MM.1S (cell line): Measurements from ENCODE around the gene ZNF836.

Experiments used
- DNase-seq: peaks from one replicate; pipeline ENCODE4 v3.0.0-alpha.2; 2015
- H2AFZ ChIP-seq: fragments of 300-600 bp; sonication (generic); 2 replicates; pipeline ENCODE4 v1.6.0; 2016; ENCODE audit warnings: antibody characterized with exemption, low read length
- H3F3A ChIP-seq: fragments of 300-600 bp; sonication (generic); 2 replicates; pipeline ENCODE4 v1.6.1; 2016; ENCODE audit warnings: mild to moderate bottlenecking, antibody characterized with exemption, low read length, moderate library complexity, mixed read lengths; ENCODE audit not compliant: insufficient read depth
- H3K27ac ChIP-seq: fragments of 300-600 bp; sonication (generic); 2 replicates; pipeline ENCODE4 v1.5.1; 2016; ENCODE audit warnings: mild to moderate bottlenecking, low read length
- H3K27me3 ChIP-seq: fragments of 300-600 bp; sonication (generic); replicated peaks from 2 replicates; pipeline ENCODE4 v1.6.0; 2016; ENCODE audit warnings: low read length; ENCODE audit not compliant: insufficient read depth
- H3K36me3 ChIP-seq: fragments of 300-600 bp; sonication (generic); replicated peaks from 2 replicates; pipeline ENCODE4 v1.6.1; 2016; ENCODE audit warnings: mild to moderate bottlenecking, low read length, mixed read lengths; ENCODE audit not compliant: insufficient read depth
- H3K4me1 ChIP-seq: fragments of 300-600 bp; sonication (generic); 2 replicates; pipeline ENCODE4 v1.6.1; 2016; ENCODE audit warnings: low read length, mixed read lengths
- H3K4me2 ChIP-seq: fragments of 300-600 bp; sonication (generic); 2 replicates; pipeline ENCODE4 v1.6.0; 2016; ENCODE audit warnings: low read depth, low read length
- H3K4me3 ChIP-seq: fragments of 300-600 bp; sonication (generic); 2 replicates; pipeline ENCODE4 v1.5.1; 2016; ENCODE audit warnings: low read length, mixed read lengths
- H3K79me2 ChIP-seq: fragments of 300-600 bp; sonication (generic); 2 replicates; pipeline ENCODE4 v1.6.1; 2016; ENCODE audit warnings: mixed run types, low read length, mixed read lengths
- H3K9ac ChIP-seq: fragments of 300-600 bp; sonication (generic); 2 replicates; pipeline ENCODE4 v1.6.1; 2016; ENCODE audit warnings: low read length, mixed read lengths
- H3K9me2 ChIP-seq: fragments of 300-600 bp; sonication (generic); replicated peaks from 2 replicates; pipeline ENCODE4 v1.6.1; 2016; ENCODE audit warnings: mild to moderate bottlenecking, low read length, mixed read lengths; ENCODE audit not compliant: insufficient read depth
- H3K9me3 ChIP-seq: fragments of 300-600 bp; sonication (generic); replicated peaks from 2 replicates; pipeline ENCODE4 v1.6.1; 2016; ENCODE audit warnings: mild to moderate bottlenecking, low read length, mixed read lengths; ENCODE audit not compliant: insufficient read depth
- H4K20me1 ChIP-seq: fragments of 300-600 bp; sonication (generic); 2 replicates; pipeline ENCODE4 v1.6.1; 2016; ENCODE audit warnings: mild to moderate bottlenecking, low read length, moderate library complexity, mixed read lengths; ENCODE audit not compliant: insufficient read depth
- EZH2 ChIP-seq: fragments of 300-600 bp; sonication (generic); optimal IDR thresholded peaks from 2 replicates; pipeline ENCODE3; 2017; ENCODE audit warnings: low read depth, mild to moderate bottlenecking, antibody characterized with exemption, low read length, mixed read lengths
- EZH2phosphoT487 ChIP-seq: fragments of 300-600 bp; sonication (generic); IDR thresholded peaks from 2 replicates; pipeline ENCODE4 v1.6.1; 2018; ENCODE audit warnings: antibody characterized with exemption, low read length
- TF ChIP-seq, protein P1 (sequence below): fragments of 300-600 bp; sonication (generic); IDR thresholded peaks from 2 replicates; pipeline ENCODE4 v1.5.1; 2016; ENCODE audit warnings: antibody characterized with exemption, low read length, mixed read lengths

The ZNF836 gene

DNA sequence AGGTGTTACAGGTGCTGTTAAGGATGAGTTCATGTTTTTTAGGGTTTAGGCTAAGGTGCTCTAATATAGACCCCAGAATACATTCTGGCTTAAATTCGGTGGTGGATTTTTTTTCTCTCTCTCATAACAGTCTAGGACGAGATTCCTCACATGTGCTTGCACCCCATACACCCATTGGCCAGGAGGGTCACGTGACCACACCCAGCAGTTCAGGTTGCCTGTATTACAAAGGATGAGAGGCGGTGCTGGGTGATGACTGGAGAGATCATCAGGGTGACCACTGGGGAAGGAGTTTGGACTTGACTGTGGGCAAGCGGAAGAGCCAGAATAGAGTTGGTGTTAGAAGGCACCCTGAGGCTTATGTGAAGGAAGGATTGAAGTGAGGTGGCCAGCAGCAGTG is 46.2 kb upstream of the ZNF836 start:
- no peak overlapping the region for H3K4me3 ChIP-seq
- DNase-seq = no peak
- TF ChIP-seq EZH2 (no peak), EZH2phosphoT487 (no peak)
- no peak overlapping the region for H3K9ac ChIP-seq
- no peaks in the 10 kb centered on the region for H4K20me1 ChIP-seq
- H3K27me3 ChIP-seq = no peaks in the 10 kb centered on the region
- no peak overlapping the region for H3K27ac ChIP-seq
- H3K79me2 ChIP-seq = no peaks in the 10 kb centered on the region
- no peak overlapping the region for H3K4me2 ChIP-seq
- H2AFZ ChIP-seq = no peak overlapping the region
- H3F3A ChIP-seq = no peaks in the 10 kb centered on the region
- H3K4me1 ChIP-seq = no peaks in the 10 kb centered on the region
- H3K36me3 ChIP-seq = peaks cover 40% of the 10 kb centered on the region
- H3K9me2 ChIP-seq = no peaks in the 10 kb centered on the region
- no peaks in the 10 kb centered on the region for H3K9me3 ChIP-seq

DNA sequence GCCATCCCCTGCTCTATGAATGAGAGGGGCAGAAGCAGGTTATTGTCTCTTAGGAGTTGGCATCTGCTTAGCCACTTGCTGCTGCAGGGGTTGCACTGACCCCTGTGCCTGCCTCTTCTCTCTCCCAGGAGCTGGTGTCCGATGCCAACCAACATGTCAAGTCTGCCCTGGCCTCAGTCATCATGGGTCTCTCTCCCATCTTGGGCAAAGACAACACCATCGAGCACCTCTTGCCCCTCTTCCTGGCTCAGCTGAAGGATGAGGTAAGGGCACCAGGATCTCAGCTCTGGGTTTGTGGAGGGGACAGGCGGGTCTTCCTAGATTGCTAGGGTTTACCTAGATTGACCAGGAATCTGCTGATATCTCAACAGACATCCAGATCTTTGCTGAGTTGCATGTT is 45.0 kb upstream of the ZNF836 start:
- no peak for DNase-seq

DNA sequence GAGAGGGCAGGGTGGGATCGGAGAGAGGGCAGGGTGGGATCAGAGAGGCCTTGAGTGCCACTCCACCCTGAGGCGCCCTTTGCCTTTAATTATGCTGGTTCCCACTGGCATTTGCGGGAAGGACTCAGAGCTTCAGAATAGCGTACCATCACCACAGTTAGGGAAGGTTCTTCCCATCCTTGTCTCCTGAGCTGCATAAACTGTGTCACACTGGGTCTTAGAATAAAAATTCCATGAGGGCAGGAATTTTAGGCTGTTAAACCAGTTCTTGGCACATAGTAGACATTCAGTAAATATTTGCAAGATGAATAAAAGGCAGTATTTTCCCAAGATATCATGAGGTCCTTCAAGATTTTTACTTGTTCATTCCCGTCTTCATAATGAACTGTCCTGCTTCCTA is 42.8 kb upstream of the ZNF836 start:
- Histone ChIP-seq H3K79me2 (peaks cover 14% of the 10 kb centered on the region), H3K9me3 (no peaks in the 10 kb centered on the region), H3K4me2 (no peak overlapping the region), H3K9me2 (no peaks in the 10 kb centered on the region), H3K27ac (no peak overlapping the region), H4K20me1 (no peaks in the 10 kb centered on the region), H3K36me3 (peaks cover 22% of the 10 kb centered on the region), H3K9ac (no peak overlapping the region), H3K4me1 (no peaks in the 10 kb centered on the region), H3K4me3 (no peak overlapping the region), H2AFZ (no peak overlapping the region), H3F3A (no peaks in the 10 kb centered on the region), H3K27me3 (no peaks in the 10 kb centered on the region)
- DNase-seq = no peak
- TF ChIP-seq EZH2 (no peak), EZH2phosphoT487 (no peak)
- TF ChIP-seq, protein P1, sequence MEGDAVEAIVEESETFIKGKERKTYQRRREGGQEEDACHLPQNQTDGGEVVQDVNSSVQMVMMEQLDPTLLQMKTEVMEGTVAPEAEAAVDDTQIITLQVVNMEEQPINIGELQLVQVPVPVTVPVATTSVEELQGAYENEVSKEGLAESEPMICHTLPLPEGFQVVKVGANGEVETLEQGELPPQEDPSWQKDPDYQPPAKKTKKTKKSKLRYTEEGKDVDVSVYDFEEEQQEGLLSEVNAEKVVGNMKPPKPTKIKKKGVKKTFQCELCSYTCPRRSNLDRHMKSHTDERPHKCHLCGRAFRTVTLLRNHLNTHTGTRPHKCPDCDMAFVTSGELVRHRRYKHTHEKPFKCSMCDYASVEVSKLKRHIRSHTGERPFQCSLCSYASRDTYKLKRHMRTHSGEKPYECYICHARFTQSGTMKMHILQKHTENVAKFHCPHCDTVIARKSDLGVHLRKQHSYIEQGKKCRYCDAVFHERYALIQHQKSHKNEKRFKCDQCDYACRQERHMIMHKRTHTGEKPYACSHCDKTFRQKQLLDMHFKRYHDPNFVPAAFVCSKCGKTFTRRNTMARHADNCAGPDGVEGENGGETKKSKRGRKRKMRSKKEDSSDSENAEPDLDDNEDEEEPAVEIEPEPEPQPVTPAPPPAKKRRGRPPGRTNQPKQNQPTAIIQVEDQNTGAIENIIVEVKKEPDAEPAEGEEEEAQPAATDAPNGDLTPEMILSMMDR = no peak

More for the DNA sequence above, 45.0 kb upstream of the ZNF836 start:
- no peaks in the 10 kb centered on the region for H3K9me3 ChIP-seq
- peaks cover 35% of the 10 kb centered on the region for H3K36me3 ChIP-seq
- TF ChIP-seq EZH2phosphoT487 = no peak
- TF ChIP-seq EZH2 = no peak
- TF ChIP-seq, protein P1 = no peak
- no peaks in the 10 kb centered on the region for H4K20me1 ChIP-seq
- H2AFZ ChIP-seq = no peak overlapping the region
- no peaks in the 10 kb centered on the region for H3K9me2 ChIP-seq
- H3K27me3 ChIP-seq = no peaks in the 10 kb centered on the region
- H3K4me3 ChIP-seq = no peak overlapping the region
- no peaks in the 10 kb centered on the region for H3F3A ChIP-seq
- no peak overlapping the region for H3K4me2 ChIP-seq
- H3K9ac ChIP-seq = no peak overlapping the region
- no peak overlapping the region for H3K27ac ChIP-seq
- H3K4me1 ChIP-seq = no peaks in the 10 kb centered on the region
- H3K79me2 ChIP-seq = no peaks in the 10 kb centered on the region

DNA sequence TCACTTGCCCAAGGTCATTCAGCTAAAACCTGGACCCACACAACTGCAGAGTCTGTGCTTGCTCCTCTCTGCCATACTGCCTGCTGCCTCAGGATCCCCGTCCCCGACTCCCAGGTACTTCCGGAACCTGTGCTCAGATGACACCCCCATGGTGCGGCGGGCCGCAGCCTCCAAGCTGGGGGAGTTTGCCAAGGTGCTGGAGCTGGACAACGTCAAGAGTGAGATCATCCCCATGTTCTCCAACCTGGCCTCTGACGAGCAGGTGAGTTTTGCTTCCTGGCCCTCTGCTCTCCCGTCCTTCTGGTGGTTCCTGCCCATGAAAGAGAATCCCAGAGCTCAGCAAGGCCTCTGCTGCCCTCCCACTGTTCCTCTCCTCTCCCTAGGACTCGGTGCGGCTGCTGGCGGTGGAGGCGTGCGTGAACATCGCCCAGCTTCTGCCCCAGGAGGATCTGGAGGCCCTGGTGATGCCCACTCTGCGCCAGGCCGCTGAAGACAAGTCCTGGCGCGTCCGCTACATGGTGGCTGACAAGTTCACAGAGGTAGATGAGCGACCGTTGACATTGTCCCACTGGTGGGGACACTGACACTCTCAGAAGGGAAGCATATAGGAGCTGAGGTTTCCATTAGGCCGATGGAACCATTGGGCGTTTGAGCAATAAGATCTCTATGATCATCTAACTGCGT is 41.3 kb upstream of the ZNF836 start:
- no peaks in the 10 kb centered on the region for H3K9me3 ChIP-seq
- H3K4me3 ChIP-seq = no peak overlapping the region
- no peak overlapping the region for H3K27ac ChIP-seq
- no peak for DNase-seq
- TF ChIP-seq EZH2 (no peak), EZH2phosphoT487 (no peak)
- TF ChIP-seq, protein P1 = no peak
- H4K20me1 ChIP-seq = no peaks in the 10 kb centered on the region
- H3K9ac ChIP-seq = no peak overlapping the region
- H3K4me2 ChIP-seq = no peak overlapping the region
- H3K9me2 ChIP-seq = no peaks in the 10 kb centered on the region
- peaks cover 21% of the 10 kb centered on the region for H3K79me2 ChIP-seq
- H3K27me3 ChIP-seq = no peaks in the 10 kb centered on the region
- H3K4me1 ChIP-seq = no peaks in the 10 kb centered on the region
- H3F3A ChIP-seq = no peaks in the 10 kb centered on the region
- H2AFZ ChIP-seq = no peak overlapping the region
- H3K36me3 ChIP-seq = peaks cover 16% of the 10 kb centered on the region
